ENCODE results near the gene CALML4. TPM values are rescaled to one million over a fixed set of nuclear protein-coding genes. Genes with fewer than 3 reads are reported as not detected.

The CALML4 gene
- total RNA-seq, 6 donors from 2014 or later: 3.6 to 33.7 (median 7.0) TPM

DNA sequence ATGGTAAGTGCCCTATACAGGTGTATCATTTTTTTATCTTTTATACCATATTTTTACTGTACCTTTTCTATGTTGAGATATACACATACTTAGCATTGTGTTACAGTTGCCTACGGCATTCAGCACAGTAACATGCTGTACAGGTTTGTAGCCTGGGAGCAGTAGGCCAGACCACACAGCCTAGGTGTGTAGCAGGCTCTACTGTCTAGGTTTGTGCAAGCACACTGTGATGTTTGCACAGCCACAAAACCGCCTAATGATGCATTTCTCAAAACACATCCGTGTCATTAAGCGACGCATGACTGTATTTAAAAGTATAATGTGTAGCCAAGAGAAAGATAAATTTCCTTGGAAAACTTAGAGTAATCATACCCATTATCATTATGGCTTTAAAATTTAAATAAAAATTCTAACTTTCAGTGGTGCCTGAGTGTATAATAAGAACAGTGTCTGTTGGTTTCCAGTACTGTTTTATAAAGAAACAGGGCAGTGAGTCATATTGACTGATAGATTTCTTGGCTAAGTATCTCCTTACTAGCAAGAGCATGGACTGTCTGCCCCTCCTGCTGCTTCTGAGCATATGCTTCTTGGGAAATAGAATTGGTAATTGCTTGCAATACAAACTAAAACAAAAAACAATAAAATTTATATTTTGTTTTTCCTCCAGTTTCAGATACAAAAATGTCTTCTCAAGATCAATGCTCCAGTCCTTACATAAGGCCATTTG lies 18.3 kb downstream of the CALML4 start:
- no peaks in the 10 kb centered on the region for H3K27me3 ChIP-seq
- H3K4me3 ChIP-seq: no peak overlapping the region
- H3K27ac ChIP-seq: peak overlapping the region in 2 of 4 donors; percentile 21 to 53
- 87 to 92% methylated on average over 5 of the region's 5 CpGs for WGBS, 2 donors
- TF ChIP-seq POLR2AphosphoS5 (IDR thresholded peaks at IDR 0.05) (no peak), POLR2A (IDR thresholded peaks at IDR 0.05) (no peak), EP300 (IDR thresholded peaks at IDR 0.05) (no peak)
- TF ChIP-seq, protein P1, sequence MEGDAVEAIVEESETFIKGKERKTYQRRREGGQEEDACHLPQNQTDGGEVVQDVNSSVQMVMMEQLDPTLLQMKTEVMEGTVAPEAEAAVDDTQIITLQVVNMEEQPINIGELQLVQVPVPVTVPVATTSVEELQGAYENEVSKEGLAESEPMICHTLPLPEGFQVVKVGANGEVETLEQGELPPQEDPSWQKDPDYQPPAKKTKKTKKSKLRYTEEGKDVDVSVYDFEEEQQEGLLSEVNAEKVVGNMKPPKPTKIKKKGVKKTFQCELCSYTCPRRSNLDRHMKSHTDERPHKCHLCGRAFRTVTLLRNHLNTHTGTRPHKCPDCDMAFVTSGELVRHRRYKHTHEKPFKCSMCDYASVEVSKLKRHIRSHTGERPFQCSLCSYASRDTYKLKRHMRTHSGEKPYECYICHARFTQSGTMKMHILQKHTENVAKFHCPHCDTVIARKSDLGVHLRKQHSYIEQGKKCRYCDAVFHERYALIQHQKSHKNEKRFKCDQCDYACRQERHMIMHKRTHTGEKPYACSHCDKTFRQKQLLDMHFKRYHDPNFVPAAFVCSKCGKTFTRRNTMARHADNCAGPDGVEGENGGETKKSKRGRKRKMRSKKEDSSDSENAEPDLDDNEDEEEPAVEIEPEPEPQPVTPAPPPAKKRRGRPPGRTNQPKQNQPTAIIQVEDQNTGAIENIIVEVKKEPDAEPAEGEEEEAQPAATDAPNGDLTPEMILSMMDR (IDR thresholded peaks at IDR 0.05): no peak
- DNase-seq (no peak), ATAC-seq (ENCODE audit: low FRiP score in 2 of 2) (peak in 1 of 2 donors; percentile 87)
- no peaks in the 10 kb centered on the region for H3K9me3 ChIP-seq
- H3K4me1 ChIP-seq: peaks cover 0 to 16% (median 3%) of the 10 kb centered on the region in 4 donors
- peaks cover 0 to 93% (median 30%) of the 10 kb centered on the region in 4 donors for H3K36me3 ChIP-seq

DNA sequence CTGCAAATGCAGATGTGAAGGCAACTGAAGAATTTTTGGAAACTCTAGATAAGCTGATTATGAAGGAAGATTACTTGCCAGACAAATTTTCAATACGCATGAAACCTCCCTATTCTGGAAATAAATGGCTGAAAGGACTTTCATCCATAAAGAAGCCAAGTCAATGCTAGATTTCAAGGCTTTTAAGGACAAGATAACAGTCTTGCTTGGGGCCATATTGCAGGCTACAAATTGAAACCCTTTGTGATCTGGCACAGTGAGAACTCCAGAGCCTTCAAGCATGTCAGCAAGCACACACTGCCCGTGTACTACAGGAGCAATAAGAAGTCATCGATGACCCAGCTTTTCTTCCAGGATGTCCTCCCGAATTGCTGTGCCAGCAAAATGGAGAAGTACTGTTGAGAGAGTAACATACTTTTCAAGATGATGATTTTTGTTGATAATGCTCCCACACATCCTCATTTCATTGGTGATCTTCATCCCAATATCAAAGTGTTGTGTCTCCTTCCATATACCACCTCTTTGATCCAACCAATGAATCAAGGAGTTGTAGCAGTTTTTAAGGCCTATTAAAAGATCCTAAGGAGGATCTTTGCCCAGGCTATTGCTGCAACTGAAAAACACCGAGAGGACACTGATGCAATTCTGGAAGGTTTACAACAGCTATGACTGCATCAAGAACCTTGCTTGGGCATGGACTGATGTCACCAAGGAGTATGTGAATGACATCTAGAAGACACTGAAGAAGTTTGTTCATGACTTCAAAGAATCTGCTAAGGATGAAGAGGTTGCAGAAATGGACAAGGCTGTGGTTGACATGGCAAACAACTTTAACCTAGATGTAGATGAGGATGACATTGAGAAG lies 20.3 kb downstream of the CALML4 start:
- no peaks in the 10 kb centered on the region for H3K27me3 ChIP-seq
- DNase-seq (no peak), ATAC-seq (ENCODE audit: low FRiP score in 2 of 2) (no peak)
- no peak overlapping the region for H3K4me3 ChIP-seq
- H3K36me3 ChIP-seq: peaks cover 5 to 99% (median 40%) of the 10 kb centered on the region in 4 donors
- H3K27ac ChIP-seq: peak overlapping the region in 1 of 4 donors; percentile 17
- WGBS, 2 donors: 71 to 81% methylated on average over 5 of the region's 5 CpGs
- no peak for TF ChIP-seq EP300 (IDR thresholded peaks at IDR 0.05)
- TF ChIP-seq POLR2AphosphoS5 (IDR thresholded peaks at IDR 0.05): no peak
- TF ChIP-seq POLR2A (IDR thresholded peaks at IDR 0.05): no peak
- TF ChIP-seq, protein P1 (IDR thresholded peaks at IDR 0.05): no peak
- H3K9me3 ChIP-seq: no peaks in the 10 kb centered on the region
- peaks cover 0 to 13% (median 3%) of the 10 kb centered on the region in 4 donors for H3K4me1 ChIP-seq

DNA sequence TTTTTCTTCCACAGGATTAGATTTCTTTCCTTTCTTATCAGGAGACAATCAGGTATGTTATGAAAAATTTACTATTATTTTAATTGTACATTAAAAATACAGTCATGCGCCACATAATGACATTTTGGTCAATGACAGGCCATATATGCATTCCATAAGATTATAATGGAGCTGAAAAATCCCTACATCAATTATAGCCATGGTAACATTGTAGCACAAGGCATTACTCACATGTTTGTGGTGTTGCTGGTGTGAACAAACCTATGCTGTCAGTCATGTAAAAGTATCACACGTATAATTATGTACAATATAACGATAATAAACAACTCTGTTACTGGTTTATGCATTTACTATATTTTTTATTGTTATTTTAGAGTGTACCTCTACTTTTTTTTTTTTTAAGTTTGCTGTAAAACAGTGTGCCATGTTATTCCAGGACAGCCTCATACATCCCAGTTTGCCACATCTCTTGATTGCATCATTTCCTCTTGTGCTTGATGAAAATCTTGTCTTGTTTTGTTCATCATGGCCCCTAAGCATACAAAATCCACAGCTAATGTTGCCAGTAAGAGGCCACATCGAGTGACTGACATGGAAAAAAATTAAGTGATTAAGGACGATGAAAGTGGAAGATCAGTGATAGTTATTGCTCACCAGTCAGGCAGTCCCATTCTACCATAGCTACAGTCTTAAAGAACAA lies 21.4 kb downstream of the CALML4 start:
- TF ChIP-seq EP300 (IDR thresholded peaks at IDR 0.05) (no peak), POLR2A (IDR thresholded peaks at IDR 0.05) (no peak), POLR2AphosphoS5 (IDR thresholded peaks at IDR 0.05) (no peak)
- WGBS, 2 donors: 89 to 94% methylated on average over 5 of the region's 5 CpGs
- peaks cover 5 to 92% (median 39%) of the 10 kb centered on the region in 4 donors for H3K36me3 ChIP-seq
- no peak overlapping the region for H3K4me3 ChIP-seq
- H3K9me3 ChIP-seq: no peaks in the 10 kb centered on the region
- peaks cover 0 to 13% (median 3%) of the 10 kb centered on the region in 4 donors for H3K4me1 ChIP-seq
- H3K27ac ChIP-seq: peak overlapping the region in 1 of 4 donors; percentile 17
- H3K27me3 ChIP-seq: no peaks in the 10 kb centered on the region
- DNase-seq (no peak), ATAC-seq (ENCODE audit: low FRiP score in 2 of 2) (no peak)

DNA sequence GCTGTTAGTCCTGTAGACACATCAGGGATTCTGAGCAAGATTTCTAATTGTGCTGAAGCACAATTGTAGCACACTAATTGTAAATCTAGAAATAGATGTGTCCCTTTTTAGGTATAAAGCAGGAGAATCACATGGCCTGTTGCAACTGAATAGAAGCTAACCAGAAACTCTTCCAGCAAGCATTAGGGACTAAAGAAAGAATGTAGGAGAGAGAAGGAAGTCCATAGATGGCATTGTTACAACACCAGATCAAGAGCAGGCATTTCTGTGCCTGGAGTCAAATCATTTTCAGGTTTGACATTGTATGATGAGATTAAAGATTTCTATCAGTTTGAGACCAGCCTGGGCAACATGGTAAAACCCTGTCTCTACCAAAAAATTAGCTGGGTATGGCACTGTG lies 27.4 kb downstream of the CALML4 start:
- TF ChIP-seq POLR2AphosphoS5 (IDR thresholded peaks at IDR 0.05) (no peak), POLR2A (IDR thresholded peaks at IDR 0.05) (no peak), EP300 (IDR thresholded peaks at IDR 0.05) (no peak)
- TF ChIP-seq, protein P1 (IDR thresholded peaks at IDR 0.05): no peak
- Histone ChIP-seq H3K4me1 (peaks cover 0 to 2% (median 0%) of the 10 kb centered on the region in 4 donors), H3K4me3 (no peak overlapping the region), H3K27me3 (no peaks in the 10 kb centered on the region), H3K9me3 (no peaks in the 10 kb centered on the region), H3K36me3 (peaks cover 9 to 70% (median 32%) of the 10 kb centered on the region in 4 donors), H3K27ac (no peak overlapping the region)
- ATAC-seq (ENCODE audit: low FRiP score in 2 of 2): no peak
- no peak for DNase-seq
